Measurements from ENCODE around the gene NFKBIE.
A peak's percentile ranks its signal among the peaks of the same experiment; 100 is the strongest.

The NFKBIE gene

DNA sequence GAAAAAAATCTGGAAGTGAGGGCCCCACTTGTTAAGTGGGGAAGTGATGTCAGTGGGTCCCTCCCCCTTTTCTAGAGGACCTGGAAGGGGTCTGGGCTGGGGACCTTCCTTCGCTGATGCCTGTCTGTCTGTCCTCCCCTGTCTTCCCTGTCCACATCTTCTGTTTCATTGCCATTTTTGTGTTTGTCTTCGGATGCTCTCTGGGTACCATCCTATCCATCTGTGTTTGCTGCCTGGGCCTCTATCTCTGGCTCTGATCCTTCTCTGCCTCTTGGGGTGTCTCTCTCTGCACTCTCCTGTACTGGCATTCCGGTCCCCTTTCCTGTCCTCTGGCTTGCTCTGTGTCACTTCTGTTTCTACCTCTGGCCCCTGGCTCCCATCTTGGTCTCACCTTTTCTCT, 7.2 kb upstream of the NFKBIE start:
- no peak for DNase-seq

DNA sequence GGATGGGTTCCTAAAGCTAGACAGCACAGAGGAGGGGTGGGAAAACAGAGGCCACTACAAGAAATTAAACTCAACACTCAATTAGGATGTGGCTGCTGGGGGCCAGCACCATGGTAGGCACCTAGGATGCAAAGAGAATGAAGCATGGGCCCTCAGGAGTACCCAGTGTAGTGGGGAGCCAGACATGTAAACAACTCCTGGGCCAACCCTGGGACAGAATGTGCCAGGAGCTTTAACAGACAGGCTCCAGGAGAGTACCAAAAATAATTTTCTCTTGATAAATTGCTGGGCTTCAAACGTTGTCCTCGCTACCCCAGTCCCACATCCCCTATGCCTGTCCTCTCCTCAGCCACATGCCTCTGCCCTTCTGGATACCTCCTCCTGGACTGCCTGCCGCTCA, 6.6 kb upstream of the NFKBIE start:
- no peak for DNase-seq

DNA sequence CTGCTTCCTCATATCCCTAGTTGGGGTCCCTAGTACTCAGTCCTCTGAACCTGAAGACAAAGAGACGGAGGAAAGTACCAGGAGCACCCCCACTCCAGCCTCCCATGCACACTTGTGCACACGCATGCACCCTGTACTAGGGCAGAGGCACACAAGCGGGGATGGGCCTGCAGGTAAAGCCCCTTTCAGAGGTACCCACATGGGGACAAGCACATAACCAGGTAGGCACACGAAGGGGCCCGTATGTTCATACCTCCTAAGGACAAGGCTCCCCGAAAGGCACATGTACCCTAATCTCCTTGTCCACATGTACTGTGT, 6.0 kb upstream of the NFKBIE start:
- no peak for DNase-seq

DNA sequence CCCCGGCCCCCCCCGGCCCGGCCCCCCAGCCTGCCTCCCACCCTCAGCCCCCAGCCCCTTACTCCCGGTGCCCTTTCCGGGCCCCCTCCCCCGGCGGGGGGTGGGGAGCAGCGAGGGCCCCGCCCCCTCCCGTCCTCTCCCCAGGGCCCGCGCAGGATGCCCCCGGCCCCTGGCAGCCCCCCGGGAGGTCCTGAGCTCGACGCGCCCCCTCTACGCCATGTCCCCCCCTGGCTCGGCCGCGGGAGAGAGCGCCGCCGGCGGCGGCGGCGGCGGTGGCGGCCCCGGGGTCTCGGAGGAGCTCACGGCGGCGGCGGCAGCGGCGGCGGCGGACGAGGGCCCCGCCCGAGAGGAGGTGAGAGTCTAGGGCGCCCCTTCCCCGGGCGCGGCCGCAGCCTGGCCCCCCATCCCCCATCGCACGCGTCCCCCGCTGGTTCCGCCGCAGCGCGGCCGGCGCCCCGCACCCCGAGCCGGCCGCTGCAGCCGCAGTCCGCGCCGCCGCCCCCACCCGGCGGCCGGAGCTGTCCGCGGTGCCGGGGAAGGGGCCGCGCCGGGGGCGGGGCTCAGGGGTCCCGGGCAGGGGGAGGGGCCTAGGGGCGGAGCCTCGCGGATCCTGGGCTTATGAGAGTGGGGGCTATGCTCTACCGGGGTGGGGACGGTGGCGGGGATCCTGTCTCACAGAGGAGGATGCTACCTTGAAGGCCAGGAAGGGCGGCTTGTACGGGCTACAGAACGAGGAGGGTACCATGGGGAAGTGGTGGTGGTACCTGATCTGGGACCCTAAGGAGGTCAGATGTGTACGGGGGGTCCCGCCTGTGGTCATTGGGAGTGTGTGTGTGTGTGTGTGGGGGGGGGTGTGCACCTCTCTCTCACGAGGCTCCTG, 5.4 kb upstream of the NFKBIE start:
- no peak for DNase-seq

DNA sequence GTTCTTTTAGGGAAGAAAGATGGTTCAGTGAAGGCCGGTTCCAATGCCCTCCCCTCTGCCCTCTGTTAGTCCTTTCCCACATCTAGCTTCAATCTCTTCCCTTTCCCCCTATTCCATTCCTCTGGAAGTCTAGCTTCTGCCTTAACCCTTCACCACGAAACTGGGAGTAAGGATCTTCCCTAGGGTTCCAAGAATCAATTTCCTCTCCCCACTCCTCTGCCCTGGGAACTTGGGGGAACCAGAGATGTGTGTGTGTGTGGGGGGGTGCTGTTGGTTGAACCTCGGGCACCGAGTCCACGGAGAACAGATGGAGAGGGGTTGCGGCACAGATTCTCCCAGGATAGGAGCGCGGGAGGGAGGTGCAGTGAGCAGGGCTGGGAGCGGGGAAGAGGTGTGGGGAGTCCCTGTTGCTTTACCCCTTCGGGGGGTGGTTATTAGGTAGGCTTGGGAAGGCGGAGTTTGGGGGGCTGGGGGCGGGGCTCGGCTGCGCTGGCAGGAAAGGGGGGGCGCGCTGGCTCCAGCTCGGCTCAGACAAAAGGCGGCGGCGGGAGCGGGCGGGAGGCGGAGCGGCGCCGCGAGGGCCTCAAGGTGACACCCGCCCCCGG, 4.7 kb upstream of the NFKBIE start, which contains the start of gene TMEM151B:
Gene TMEM151B, plus strand, starts transcription at position 530 of the 605 bp plus-strand sequence. CDS start 293 bp downstream, outside the sequence.
- DNase-seq = no peak

DNA sequence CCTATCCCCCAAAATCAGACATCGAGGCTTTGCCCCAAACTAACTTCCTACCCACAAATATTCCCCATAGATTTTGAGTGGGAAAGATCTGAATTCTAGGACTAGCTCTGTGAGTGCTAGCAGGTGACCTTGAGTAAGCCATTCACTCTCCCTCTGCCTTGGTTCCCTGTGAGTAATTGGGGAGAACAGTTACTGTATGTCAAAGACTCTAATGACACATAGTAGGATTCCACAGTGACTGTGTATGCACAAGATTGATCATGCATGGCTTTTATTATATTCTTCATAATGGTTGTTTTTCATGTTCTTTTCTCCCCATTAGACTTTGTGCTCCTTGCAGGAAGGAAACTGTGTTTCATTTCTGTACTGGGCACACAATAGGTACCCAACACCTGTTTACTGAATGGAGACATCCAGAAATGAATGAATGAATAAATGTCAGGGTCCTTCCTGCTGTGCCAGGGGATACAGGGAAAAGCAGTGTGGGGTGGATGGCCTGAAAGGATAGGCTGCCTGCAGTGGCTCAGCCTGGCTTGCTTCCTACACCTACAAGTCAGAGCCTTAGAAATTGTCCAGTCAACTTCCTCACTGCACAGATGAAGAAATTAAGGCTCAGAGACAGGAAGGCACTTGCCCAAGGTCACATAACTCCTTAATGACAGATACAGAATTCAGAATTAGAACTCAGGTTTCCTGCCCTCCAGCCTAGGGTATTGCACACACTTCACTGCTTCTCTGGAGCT, 4.0 kb upstream of the NFKBIE start:
- DNase-seq = no peak

DNA sequence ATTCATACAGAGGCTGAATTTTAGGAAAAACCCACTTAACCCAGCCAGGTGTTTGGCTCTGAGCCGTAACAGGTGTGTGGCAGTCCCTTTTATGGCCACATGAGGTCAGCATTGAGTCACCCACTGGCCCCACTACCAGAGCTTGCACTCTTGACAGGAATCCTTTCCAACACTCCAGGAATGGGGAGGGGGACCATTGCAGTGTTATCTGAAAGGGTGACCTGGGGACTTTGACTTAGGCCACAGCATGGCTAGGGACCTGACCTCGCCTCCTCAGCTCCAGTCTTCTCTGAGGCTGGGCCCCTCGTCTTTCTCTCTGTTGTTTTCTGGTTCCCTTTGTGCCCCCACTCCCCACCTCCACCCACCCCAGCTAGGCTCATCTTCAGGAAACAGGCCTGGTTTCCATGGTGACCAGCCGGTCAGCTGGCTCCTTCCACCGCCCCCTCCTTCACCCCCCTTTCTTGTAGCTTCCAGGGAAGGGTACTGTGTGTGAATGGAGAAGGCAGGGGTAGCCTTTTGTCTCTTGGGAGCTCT, 2.8 kb upstream of the NFKBIE start:
- peak; percentile 54 to 57 for DNase-seq

DNA sequence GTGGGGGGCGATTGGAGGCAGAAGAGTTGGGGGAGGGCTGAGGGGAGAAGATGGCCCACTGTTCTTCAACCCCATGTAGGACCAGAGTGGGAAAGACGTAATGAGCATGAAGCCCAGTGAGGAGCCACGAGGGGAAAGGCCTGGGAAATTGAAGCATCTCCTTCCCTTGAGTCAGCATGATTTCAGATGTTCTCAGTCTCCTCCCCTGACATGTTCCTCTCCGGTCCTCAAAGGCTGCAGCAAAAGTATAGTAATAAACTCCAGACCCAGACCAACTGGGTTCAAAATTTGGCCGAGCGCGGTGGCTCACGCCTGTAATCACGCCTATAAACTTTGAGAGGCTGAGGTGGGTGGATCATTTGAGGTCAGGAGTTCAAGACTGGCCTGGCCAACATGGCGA, 1.9 kb upstream of the NFKBIE start:
- no peak for DNase-seq

DNA sequence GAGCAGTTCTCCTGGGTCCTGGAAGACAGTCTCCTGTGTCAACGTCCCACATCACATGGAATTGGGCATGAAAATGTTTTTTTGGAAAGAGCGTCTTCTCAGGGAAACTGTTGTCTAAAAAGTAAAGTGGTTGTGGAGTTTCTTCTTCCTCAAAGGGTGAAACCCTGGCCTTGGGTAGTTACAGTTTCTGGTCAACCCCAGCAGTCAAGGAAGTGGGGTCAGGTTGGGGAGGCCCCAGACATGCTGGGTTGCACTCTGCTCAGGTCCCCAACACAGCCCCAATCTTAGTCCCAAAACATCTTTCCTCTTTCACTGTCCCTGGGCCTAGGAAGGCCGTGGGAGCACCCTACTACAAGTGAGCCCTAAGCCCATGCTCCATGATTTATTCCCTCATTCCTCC, 996 bp upstream of the NFKBIE start:
- no peak for DNase-seq

DNA sequence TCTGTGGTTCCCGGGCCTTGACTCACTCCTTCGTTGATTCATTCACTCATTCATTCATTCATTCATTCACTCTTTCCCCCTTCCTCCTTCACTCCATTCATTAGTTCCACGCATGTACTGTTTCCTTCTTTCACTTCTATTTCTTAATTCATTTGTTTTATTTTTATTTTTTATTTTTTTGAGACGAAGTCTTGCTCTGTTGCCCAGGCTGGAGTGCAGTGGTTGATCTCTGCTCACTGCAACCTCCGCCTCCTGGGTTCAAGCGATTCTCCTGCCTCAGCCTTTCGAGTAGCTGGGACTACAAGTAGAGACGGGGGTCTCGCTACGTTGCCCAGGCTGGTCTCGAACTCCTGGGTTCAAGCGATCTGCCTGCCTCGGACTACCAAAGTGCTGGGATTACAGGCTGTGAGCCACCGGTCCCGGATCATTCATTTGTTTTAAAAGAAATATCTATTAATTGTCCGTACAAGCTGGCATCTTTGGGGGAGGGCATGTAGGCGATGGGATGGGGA, 427 bp upstream of the NFKBIE start:
- no peak for DNase-seq

DNA sequence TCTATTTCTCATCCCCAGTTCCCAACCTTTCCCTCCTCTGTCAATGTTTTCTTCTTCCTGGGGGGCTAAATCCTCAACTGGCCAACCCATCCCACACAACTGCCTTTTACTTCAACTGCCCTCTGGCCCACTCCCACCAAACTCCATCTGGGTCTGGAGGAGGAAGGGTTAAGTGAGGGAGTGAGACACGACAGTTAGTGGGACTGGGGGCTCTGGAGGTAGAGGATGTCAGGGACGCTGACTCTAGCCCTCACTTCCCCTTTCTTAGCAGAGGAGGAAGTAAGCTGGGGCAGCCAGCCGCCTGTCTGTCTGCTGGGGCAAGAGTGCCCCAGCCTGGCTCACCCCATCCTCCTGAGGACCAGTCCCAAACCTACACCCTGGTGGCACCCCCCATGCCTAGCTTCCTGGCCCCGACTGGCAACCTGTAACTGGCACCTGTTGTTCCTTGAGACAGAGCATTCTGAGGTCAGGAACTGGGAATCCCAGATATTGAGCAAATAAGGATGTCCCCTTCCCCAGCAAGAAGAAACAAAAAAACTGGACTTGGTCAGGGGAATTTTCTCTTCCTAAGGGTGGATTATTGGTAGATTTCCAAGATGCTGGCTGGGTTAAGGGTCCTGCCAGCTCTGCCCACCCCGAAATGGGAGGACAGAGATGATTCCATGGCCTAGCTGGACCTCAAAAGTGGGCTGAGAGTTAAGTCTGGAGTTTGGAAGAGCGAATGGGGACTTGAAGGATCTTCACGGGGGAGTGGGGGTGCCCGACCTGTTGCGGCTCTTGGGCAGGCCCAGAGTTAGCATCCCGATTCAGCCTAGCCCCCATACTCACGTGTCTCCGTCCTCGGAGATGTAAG, 971 bp downstream of the NFKBIE start:
- peak in 1 of 2 experiments; percentile 55 for DNase-seq

DNA sequence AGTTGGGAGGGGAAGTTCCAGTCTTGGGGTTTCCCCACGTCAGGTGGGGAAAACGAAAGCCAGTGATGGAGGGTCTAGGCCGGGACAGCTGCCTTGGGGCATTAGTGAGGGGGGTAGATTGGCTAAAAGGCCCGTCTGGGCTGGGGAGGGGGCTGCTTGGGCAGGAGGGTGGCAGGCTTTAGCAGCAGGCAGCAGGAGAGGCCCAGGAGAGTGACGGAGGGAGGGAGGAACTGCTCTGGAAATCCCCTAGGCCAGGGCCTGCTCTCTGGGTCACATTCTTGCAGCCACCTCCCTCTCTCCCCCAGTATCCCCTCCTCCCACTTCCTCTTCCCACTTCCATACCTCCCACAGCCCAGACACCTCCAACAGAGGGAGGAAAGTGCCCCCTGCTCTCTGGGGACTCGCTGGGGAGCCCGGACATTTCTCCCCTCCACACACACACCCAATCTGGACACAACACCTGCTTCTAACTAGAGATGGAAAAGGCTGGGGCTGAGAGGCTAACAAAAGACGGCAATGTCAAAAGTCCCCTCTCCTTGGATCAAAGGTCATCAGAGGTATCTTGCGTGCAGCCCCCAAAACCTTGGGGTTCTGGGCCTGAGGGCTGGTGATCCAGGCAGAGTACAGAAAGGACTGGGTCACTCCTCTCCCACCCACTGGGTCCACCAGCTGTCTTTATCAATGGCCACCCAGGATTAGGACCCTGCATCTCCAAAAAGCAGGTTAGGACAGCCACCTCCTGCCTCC, 1.8 kb downstream of the NFKBIE start:
- peak in 1 of 2 experiments; percentile 12 for DNase-seq

DNA sequence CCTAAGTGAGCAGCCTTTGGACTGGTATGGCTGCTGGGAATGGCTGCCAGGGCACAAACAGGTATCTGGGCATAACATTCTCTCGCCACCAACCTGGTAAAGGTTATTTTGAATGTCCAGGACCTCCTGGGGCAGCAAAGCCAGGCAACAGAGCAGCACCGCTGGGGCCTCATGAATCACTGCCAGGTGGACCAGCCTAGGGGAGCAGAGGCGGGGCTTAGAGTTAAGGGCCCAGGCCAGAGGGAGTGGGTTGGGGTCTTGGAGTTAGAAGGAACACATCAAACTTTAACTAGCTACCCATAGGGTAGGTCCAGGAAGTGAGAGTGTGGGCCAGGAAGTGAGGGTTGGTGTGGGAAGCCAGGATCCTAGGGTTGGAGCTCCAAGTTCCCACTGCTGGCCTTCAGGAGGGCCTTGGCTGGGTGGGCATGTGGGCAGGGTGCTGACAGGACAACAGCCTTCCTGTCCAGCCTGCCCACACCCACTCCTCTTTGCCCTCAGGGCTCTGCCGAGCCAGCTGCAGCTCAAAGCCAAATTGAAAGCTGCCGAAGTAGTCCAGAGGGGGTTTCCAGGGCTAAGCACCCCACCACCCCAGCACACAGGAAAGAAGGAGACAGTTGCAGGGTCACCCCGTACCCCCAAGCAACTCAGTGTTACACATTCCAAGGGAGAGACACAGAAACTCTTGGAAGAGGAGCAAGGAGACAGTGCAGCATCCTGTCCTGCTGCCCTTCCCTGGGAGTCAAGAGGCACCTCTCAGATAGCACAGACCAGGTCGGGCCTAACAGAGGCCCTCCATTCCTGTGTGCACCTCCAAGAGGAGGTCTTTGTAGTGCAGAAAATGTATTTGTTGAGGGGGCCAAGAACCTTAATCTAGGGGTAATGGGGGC, 2.6 kb downstream of the NFKBIE start:
- no peak for DNase-seq

DNA sequence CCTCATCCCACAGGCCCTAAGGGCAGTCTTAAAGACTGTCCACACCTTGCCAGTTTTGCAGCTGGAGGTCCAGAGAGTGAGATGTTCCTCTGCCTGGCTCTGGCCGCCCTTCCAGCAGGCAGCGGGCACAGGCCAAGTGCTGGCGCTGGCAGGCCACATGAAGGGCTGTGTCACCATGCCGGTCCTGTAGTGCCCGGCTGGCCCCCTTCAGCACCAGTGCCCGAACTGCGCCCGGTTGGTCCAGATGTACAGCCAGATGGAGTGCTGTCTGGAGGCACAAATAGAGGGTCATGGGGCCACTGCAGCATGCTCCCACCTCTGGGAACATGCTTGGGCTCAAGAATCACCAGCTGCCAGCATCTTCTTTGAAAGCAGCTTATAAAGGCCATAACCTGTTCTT, 3.8 kb downstream of the NFKBIE start:
- DNase-seq = no peak

DNA sequence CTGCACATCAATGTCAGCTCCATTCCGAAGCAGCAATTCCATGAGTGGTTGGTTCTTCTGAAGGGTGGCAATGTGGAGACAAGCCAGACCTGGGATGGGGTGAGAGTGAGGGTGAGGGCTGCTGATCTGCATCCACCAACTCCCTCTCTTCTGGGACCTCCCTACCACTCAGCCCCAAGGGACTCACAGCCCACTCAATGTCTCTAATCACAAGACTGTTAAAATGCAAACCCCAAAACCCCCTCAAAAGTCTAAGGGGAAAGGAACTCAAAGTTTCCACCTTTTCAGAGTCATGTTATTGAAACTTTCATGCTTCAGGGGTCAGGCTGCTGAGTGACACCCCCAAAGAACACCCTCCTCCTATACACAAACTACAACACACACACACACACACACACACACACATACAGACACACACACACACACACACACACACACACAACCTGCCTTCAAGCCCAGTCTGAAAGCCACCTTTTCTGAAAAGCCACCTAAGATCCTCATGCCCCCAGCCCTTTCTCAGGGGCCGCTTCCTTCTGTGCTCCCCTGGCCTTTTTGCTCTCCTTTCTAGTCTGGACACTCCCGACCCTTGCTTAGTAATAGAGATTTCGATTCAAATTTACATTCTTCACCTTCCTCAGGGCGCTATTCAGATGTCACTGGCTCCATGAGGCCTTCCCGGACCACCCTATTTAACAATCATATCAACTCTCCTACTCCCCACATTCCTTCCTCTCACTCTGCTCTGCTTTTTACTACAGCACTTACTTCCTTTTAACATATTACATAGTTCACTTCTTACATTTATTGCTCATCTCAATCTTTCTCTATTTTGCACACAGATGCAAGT, 4.7 kb downstream of the NFKBIE start:
- no peak for DNase-seq

DNA sequence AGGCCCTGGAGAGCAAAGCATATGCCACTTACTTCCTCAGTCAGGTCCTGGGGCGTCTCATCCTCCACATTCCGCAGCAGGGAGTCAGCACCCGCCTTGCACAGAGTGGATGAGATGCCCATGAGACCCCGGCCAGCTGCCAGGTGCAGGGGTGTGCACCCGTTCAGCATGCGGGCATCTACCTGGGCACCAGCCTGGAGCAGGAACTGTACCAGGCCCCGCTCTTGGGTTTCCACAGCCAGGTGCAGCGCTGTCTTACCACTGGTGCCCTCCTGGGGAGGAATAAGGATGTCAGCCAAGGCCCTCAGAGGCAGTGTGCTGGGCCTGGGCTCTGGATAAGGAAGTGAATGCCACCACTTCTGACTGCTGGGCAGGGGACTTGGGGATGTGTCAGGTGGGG, 5.3 kb downstream of the NFKBIE start:
- no peak for DNase-seq

DNA sequence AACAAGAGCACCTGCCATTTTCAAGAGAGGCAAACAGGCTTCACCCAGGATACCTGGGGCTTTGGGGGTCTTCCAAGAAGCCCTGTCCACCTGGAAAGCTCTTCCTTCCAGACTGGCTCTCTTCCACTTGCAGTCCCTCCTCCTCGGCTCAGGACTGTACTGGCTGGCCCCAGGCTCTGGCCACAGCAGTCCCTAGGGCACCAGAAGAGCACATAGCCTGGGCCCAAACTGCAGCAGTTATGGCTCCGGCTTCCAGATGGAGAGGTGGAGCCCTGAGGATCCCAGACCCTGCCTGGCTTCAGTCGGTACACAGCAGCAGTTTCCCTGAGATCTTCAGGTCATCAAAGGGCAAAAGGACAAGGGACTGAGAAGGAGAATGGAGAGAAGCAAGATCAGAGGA, 6.4 kb downstream of the NFKBIE start:
- no peak for DNase-seq

DNA sequence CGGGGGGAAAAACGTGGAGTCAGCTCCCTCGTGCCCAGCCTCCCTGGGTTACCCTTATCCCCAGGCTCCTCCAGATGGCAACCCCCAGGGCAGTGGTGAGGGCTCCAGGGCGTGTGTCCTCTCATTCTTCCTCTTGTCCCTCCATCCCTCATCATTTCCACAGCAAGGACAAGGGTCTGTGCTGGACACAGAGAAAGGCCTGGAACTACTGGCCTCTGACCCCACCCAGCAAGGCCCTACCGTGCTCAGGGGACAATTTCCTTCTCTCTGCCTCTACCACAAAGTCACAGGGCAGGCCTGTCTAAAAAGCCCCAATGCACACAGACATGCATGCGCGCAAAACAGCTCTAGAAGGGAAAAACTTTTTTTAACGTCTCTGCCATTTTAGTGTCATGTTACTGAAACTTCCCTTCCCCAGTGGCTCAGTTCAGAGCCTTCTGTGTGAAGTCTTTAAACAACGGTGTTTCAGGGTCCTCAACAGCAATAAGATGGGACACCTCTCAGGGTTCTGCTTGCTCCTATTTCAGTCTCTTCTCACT, 7.0 kb downstream of the NFKBIE start:
- no peak for DNase-seq

DNA sequence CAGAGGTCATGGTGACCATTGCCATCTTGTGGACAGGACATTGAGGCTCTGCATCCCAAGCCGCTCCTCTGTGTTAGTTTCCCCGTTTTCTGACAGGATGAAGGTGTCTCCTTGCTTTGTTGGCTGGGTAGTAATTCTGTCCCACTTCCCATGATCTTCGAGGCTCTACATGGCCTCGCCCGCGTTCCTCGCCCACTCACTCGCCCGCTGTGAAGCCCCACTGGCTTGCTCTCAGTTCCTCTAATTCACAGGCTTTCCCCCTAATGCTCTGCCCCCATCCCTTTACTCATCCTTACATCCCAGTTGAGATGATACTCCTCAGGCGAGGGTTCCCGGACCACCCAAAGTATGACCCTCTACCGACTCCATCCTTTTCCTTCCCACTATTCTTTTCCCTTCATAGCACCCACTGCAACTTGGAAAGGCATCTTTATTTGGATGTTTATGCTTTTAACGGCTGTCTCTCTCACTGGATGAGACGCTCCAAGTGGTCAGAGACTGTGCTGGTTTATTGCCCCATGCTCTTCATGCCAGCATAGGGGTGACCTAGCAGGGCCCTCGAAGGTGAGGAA, 7.5 kb downstream of the NFKBIE start:
- DNase-seq = no peak

Measured in activated CD4-positive, alpha-beta T cell treated with anti-CD3 and anti-CD28 coated beads, Interleukin-2, amount 50 U/mL, for 4 hours (primary cell).